HG03565 (cell line): Measurements from ENCODE around the gene ZSCAN9.

ENCODE experiments used
- ATAC-seq: cut with Tn5 transposase; IDR thresholded peaks from one replicate; pipeline ENCODE4 v1.9.1; 2021; ENCODE audit warnings: mild to moderate bottlenecking, moderate library complexity; ENCODE audit not compliant: unreplicated experiment

Gene ZSCAN9

DNA sequence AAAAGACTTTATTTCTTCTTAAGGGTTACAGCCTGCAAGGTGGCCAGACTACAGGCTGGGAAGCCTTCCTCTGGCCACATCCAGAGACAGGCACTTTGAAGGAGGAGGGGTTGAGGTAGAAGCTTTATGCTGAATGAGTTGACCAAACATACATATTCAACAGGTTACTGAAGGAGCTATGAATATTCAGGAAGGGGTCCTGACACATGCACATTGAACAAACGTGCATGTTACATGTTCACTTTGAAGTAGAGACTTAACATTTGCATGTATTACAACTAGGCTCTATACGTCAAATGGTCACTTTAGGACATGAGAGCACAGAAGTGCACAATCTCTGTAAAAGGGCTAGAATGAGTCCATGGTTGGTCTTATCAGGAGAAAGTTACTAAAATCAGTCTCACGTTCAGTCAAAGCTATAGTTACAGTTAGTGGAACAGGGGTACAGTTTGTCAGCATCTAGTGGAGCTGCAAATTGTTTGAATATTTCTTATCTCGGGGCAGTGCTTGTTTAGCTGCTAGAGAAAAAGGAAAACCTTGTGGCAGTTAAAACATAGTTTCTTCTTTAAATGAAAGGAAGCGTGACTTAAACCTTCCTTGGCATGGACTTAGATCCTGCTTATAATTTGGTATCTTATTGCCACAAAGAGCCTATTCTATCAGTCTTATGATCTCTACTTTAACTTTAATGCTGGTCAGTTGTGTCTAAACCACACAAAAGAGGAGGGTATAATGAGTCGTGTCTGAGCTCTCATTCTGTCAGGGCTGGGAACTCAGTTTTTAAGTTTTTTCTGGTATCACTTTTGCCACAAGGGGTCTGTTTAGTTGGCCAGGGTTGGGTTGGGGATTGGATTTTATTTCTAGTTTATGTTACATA lies 4.6 kb upstream of the ZSCAN9 start:
- no peak for ATAC-seq

DNA sequence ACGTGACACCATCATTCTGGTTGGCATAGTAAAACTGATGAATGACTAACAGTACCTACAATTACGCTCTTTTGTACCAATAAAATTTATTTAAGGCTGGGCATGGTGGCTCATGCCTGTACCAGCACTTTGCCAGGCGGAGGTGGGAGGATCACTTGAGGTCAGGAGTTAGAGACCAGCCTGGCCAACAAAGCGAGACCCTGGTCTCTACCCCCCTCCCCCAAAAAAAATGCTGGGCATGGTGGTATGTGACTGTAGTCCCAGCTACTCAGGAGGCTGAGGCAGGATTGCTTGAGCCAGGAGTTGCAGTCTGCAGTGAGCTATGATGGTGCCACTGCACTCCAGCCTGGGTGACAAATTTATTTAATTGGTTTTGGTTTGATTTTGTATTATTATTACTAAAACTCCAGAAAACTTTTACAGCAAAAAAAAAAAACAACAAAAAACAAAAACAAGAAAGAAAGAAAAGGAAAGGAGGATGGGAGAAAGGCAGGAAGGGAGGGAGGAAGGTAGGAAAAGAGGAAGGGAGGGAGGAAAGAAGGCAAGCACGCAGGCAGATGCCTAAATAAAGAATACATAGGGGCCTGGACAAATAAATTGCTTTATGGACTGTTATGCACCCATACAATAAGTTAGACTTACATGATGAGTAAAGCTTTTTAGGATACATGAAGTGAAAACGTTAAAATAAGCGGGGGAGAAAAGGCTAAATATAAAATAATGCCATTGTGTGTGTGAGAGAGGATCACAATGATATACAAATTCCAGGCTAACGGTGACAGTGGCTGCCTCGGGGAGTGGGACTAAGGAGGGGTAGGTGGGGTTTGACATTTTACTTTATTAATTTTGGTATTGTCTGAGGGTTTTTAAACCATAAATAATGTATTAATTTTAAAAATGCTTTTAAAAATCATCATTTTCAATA lies 682 bp upstream of the ZSCAN9 start:
- no peak for ATAC-seq

DNA sequence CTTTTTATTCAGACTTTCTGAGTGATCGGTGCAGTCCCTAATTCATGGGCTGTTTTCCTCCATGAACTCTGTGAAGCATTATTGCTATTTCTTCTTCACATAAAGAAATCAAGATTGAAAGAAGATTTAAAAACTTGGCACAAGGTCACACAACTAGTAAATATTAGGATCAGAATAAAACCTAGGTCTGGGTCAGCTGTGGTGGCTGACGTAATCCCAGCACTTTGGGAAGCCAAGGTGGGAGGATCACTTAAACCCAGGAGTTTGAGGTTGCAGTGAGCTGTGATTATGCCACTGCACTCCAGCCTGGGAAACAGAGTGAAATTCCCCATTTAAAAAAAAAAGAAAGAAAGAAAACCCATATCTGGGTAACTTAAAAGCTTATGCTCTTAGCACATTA lies 1.4 kb downstream of the ZSCAN9 start:
- ATAC-seq, result no peak

DNA sequence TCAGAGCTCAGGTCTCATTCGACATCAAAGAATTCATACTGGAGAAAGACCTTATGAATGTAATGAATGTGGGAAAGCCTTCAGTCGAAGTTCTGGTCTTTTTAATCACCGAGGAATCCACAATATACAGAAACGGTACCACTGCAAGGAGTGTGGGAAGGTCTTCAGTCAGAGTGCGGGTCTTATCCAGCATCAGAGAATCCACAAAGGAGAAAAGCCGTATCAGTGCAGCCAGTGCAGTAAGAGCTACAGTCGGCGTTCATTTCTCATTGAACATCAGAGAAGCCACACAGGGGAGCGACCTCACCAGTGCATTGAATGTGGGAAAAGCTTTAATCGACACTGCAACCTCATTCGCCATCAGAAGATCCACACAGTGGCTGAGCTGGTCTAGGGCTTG lies 7.7 kb downstream of the ZSCAN9 start:
- ATAC-seq, result no peak

DNA sequence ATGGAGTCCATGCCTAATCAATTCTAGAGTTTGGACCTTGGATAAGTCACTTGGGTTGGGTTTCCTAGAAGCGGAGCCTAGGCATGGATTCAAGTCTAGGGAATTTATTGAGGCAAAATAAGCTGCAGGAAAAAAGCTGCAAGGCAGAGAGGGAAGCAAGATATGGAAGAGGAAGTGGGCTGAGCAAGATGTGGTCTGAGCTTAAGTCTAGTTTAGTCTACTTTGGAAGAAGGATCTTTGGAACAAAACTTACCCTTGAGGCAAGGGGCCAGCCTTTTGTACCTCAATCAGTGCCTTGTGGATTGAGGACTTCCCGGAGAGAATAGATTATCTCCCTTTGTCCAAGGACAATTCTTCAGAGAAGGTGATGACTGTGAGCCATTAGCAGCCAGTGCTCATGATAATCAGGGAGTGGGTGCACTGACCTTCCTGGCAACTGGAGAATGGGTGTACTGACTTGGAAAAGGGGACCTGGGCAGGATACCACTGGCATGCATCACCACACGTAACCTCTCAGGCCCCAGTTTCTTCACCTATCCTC lies 10.9 kb downstream of the ZSCAN9 start:
- ATAC-seq, result no peak

DNA sequence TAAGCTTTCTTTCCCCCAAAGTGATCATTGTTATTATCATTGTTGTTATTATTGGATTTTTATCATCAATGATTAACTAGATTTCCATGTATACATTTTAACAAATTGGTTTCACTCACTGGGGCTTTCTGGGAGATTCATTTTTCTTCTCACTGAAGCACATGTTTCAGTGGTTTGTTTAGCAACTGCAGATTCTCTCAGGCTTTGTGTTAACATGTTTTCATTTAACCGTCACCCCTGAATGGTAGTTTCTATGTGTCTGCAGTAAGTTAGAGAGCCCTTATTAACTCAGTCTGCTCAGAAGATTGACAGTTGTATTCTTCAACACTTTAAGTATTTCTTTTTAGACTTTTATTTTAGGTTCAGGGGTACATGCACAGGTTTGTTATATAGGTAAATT lies 14.6 kb downstream of the ZSCAN9 start:
- ATAC-seq, result no peak

DNA sequence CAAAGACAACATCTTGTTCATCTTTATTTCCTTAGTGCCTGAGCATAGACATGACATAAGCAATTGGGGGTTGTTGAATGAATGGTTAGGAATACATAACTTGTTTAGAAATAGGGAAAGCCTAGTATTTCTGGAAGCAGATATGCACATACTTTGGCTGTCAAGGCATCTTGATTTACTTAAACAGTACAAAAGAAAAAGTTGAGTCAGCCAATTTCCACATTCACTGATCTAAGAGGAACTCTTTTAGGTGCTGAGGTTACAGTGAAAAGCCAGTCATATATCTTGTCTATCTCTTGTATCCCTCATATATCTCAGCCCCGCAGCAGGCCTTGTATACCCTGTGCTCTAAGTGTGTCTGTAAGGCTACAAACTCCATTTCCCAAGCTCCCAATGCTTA lies 15.4 kb downstream of the ZSCAN9 start:
- ATAC-seq, result no peak

DNA sequence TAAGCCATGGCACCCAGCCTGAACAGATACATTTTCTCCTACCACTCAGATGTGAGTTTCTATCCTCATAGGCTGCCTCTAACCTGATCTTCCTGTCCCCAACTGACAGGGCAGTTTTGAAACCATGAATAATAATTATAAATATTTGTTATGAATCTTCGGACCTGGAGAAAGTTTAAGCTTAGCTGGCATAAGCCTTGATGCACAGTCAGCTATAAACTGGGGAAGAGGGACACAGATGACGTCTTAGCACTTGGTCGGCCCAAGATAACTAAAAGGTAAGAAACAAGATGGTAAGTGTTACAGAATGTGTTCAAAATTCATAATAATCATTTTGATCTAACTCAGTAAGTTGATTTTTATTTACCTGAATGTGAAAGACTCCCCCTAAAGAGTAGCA lies 18.9 kb downstream of the ZSCAN9 start:
- no peak for ATAC-seq

DNA sequence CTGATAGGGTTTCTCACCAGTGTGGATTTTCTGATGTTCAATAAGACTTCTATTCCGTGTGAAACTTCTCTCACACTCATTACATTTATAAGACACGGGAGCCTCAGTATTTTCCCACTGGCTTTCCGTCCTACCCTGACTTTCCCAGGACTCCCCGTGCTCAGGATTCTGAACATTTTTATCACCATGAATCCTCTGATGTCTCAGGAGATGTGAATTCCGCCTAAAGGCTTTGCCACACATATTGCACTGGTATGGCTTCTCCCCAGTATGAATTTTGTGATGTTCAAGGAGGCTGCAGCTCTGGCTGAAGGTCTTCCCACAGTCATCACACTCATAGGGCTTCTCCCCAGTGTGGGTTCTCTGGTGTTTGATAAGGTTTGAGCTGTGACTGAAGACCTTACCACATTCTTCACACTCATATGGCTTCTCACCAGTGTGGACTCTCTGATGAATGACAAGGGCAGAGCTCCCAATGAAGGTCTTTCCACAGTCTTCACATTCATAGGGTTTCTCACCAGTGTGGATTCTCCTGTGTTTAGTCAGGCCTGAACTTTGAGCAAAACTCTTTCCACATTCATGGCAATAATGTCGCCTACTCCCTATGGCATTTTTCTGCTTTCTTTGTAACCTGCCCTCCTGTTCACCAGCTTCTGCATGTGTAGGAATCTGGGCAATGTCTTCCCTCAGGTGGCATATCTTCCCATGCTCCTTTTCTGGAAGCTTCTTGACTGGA lies 20.3 kb downstream of the ZSCAN9 start:
- ATAC-seq, result no peak

DNA sequence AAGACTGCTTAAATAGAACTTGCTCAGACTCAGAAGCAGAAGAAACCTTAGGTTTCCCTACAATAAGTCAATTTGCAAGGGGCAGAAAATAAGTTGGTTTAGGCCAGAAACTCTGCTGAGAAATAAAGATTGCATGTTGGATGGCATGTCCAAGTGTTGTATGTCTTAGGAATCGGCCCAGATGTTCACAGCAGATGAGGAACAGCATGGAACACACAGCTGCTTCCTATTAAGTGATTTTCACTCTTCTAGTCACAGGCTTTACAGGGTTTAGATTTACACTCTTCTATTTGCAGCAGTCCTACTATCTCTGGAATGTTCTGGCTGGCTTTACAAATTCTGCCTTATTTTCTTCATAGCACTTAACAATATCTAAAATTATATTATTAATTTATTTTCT lies 23.8 kb downstream of the ZSCAN9 start:
- no peak for ATAC-seq

DNA sequence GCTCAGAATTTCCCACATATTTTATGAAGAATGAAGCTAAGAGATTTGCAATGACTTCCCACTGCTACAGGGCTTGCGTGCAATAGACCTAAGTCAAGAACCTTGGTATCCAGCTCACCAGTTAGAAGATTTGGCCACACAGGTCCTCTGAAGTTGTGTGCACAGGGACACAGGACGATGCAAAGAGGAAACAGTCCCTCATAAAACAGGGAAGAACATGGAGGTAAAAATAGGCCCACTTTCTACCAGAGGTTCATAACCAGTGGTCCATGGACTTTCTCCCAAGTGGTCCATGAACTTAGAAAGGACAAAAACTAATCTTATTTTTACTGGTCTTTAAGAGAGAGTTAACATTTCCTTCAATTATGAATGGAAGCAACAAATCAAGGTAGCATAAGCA lies 25.7 kb downstream of the ZSCAN9 start:
- no peak for ATAC-seq

DNA sequence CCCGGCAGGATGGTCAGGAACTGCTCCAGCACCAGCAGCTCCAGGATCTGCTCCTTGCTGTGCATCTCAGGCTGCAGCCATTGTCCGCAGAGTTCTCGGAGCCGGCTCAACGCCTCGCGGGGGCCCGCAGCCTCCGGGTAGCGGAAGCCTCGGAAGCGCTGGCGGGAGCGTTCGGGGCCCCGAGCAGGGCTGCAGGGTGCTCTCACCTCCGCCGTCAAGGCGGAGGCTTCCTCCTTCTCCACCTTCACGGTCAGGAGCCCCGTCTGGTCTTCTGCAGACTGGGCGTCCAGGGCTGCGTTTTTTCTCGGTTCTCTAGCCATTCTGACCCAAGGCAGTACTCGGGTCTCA lies 26.6 kb downstream of the ZSCAN9 start:
- peak; percentile 15 for ATAC-seq

DNA sequence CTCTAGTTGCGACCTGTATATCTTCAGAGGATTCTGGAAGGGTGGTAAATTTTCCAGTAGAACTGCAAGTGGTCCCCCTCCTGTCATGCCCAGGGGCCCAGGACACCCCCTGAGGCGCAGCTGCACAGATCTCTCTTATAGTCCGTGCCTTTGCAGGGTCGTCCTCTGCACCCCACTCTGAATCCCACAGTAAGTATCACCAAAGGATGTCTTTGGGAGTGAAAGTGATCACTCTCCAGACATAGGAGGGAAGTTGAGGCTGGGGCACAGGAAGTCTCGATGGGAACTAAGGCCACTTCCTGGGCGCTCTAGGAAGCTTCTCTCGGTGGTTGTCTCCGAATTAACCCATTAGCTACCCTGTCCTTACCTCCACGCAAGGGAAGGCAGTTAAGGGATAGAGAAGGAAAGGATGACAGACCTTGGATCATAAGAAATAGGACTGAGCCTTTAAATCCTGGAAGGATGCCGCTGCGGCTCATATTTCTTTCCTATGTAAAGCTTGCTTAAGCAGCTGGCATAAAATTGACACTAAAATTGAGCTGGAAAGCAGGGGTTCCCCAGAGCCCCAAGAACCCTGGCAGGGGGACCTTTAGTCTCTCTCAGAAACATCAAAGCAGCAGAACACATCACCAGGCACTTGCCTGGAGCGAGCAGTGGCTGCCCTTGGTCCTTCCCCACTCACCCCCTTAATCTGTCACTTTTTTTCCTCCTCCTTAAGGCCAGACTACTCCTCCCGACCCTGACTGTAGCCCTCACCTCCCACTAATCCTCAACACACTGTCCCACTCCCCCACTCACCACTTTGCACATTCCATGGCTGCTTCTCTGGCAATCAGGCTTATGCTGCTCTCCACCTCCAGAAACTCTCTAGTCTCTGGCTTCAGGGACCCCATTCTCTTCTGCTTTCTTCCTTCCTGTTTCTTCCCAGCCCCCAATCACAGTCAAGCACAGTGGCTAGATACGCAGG lies 27.2 kb downstream of the ZSCAN9 start, which contains the start of gene ZKSCAN4:
Gene ZKSCAN4 (minus strand): TSS at position 261 of the 967 bp plus-strand sequence. CDS start 289 bp downstream, outside the sequence.
- peak; percentile 69 for ATAC-seq

DNA sequence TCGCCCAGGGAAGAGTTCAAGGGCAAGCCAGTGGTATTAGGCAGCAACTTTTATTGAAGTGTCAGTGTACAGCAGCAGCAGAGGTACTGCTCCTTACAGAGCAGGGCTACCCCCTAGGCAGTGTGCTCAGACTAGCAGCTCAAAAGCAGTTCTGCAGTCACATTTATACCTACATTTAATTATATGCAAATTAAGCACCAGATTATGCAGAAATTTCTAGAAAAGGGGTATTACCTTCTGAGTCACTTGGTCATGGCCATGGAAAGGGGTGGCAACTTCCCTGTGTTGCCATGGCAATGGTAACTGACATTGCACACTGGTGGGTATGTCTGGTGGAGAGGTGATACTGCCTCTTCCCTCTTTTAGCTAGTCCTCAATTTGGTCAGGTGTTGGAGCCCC lies 29.0 kb downstream of the ZSCAN9 start:
- no peak for ATAC-seq

DNA sequence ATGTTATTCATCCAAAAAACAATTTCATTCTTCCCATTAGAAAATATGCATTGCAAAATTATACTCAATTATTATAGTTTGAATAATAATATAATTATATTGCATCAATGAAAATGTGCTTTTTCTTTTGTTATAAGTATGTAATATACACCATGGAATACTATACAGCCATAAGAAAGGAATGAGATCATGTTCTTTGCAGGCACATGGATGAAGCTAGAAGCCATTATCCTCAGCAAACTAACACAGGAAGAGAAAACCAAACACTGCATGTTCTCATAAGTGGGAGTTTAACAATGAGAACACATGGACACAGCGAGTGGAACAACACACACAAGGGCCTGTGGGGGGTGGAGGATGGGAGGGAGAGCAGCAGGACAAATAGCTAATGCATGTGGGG lies 32.0 kb downstream of the ZSCAN9 start:
- no peak for ATAC-seq

DNA sequence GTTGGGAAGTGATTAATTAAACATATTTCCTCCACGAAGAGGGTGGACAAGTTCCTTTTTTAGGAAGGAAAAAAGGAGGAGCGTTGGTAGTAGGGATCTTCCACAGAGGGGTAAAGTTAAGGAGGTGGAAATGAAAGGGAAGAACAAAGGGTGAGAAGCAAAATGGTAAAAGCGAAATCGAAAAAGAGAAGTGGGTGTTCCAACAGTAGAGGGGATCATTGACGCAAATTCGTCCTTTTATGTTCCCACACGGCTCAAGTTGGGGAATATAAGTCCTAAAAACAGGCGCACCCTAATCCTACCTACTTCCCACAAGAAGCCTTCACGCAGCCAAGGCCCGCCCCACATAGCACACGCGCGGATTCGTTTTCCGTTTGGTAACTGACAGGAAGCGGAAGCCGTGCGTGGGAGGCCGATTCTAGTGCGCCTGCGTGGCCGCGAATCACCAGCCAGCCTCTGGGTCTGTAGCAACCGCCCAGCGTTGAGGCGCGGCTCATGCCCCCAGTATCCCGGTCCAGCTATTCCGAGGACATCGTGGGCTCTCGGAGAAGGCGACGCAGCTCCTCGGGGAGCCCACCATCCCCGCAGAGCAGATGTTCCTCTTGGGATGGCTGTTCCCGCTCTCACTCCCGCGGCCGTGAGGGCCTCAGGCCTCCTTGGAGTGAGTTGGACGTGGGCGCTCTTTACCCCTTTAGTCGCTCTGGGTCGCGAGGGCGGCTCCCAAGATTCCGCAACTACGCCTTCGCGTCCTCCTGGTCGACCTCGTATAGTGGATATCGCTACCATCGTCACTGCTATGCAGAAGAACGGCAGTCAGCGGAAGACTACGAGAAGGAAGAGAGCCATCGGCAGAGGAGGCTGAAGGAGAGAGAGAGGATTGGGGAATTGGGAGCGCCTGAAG lies 34.1 kb downstream of the ZSCAN9 start, which contains the start of gene NKAPL:
Gene NKAPL (plus strand): TSS at position 421 of the 901 bp plus-strand sequence. CDS start 75 bp downstream, at position 496.
- no peak for ATAC-seq

DNA sequence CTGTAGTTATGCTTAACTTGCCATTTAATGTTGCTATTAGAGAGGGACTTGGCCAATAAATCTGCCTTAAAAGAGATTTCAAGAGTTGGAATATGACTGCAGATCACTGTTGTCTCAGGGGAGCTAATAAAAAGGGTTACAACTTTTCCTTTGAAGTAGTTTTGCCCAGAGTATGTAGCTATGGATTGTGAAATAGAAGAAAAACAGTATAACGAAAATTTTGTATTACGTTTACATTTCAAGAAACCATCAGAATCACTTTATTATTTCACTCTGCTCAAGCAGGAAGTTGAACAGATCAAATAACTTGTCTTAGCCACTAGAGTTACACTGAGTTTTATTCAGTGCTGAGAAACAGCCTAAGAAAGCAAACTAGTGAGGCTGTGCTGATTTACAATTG lies 38.8 kb downstream of the ZSCAN9 start:
- no peak for ATAC-seq

DNA sequence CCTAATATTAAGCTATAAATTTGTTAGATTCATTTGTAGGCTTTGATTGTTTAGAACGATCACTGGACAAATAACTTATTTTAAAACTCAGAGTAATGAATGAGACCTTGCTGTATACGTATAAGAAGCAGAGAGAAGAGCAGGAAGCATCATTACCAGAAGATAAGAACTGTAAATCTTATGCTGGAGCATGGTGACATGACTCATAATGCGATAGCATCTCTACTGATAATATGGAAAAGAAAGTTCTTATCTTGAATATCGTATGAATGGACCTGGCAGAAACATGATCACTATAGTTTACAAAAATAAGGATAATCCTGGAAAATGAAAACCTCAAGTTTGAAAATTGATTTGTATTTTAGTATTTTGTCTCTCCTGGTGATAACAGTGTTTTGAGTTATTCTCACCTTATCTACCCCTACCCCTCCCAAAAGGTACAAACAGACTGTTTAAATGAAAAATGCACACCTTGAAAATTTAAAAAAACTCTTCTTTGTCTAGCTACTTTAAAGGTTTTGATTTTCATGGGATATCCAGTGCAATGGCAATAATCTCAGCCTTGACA lies 39.8 kb downstream of the ZSCAN9 start:
- ATAC-seq, result no peak
